Right kidney (tissue), 9 donors: Measurements from ENCODE around the gene ATP5F1B.
A peak's percentile ranks its signal among the peaks of the same experiment; 100 is the strongest.

Experiments used
- DNase-seq: peaks from one replicate; pipeline ENCODE4 v3.0.0-alpha.2; 2016
- long read RNA-seq, 8 donors: transcript quantifications; one replicate each; lab custom pipeline, GENCODE V29; 2026

ATP5F1B gene
- long read RNA-seq, donor 1, transcript ATP5F1B-201 (10 exons, 1,839 nt): major isoform, 374 of 1,037 reads
- long read RNA-seq, donor 1, transcript ATP5F1B-208 (2 exons, 457 nt): minor isoform, 51 of 1,037 reads
- long read RNA-seq, donor 1, transcript ATP5F1B-206 (3 exons, 863 nt): minor isoform, 7 of 1,037 reads
- long read RNA-seq, donor 1, partial matches to known transcripts: 600 of 1,037 reads
- long read RNA-seq, donor 1, other reads (novel, unspliced or antisense): 5 of 1,037 reads
- long read RNA-seq, donor 2, transcript ATP5F1B-201 (10 exons, 1,839 nt): major isoform, 181 of 608 reads
- long read RNA-seq, donor 2, transcript ATP5F1B-208 (2 exons, 457 nt): minor isoform, 32 of 608 reads
- long read RNA-seq, donor 2, partial matches to known transcripts: 387 of 608 reads
- long read RNA-seq, donor 2, other reads (novel, unspliced or antisense): 5 of 608 reads
- long read RNA-seq, donor 3, transcript ATP5F1B-201 (10 exons, 1,839 nt): major isoform, 102 of 425 reads
- long read RNA-seq, donor 3, transcript ATP5F1B-208 (2 exons, 457 nt): minor isoform, 18 of 425 reads
- long read RNA-seq, donor 3, partial matches to known transcripts: 301 of 425 reads
- long read RNA-seq, donor 3, other reads (novel, unspliced or antisense): 0 of 425 reads
- long read RNA-seq, donor 4, transcript ATP5F1B-208 (2 exons, 457 nt): minor isoform, 39 of 696 reads
- long read RNA-seq, donor 4, transcript ATP5F1B-201 (10 exons, 1,839 nt): major isoform, 221 of 696 reads
- long read RNA-seq, donor 4, transcript ATP5F1B-206 (3 exons, 863 nt): minor isoform, 5 of 696 reads
- long read RNA-seq, donor 4, partial matches to known transcripts: 425 of 696 reads
- long read RNA-seq, donor 4, other reads (novel, unspliced or antisense): 6 of 696 reads
- long read RNA-seq, donor 5, transcript ATP5F1B-208 (2 exons, 457 nt): minor isoform, 32 of 685 reads
- long read RNA-seq, donor 5, transcript ATP5F1B-201 (10 exons, 1,839 nt): major isoform, 194 of 685 reads
- long read RNA-seq, donor 5, partial matches to known transcripts: 443 of 685 reads
- long read RNA-seq, donor 5, other reads (novel, unspliced or antisense): 13 of 685 reads
- long read RNA-seq, donor 6, transcript ATP5F1B-201 (10 exons, 1,839 nt): major isoform, 194 of 758 reads
- long read RNA-seq, donor 6, transcript ATP5F1B-208 (2 exons, 457 nt): minor isoform, 45 of 758 reads
- long read RNA-seq, donor 6, partial matches to known transcripts: 511 of 758 reads
- long read RNA-seq, donor 6, other reads (novel, unspliced or antisense): 5 of 758 reads
- long read RNA-seq, donor 7, transcript ATP5F1B-201 (10 exons, 1,839 nt): major isoform, 308 of 1,044 reads
- long read RNA-seq, donor 7, transcript ATP5F1B-206 (3 exons, 863 nt): minor isoform, 7 of 1,044 reads
- long read RNA-seq, donor 7, transcript ATP5F1B-208 (2 exons, 457 nt): minor isoform, 58 of 1,044 reads
- long read RNA-seq, donor 7, partial matches to known transcripts: 652 of 1,044 reads
- long read RNA-seq, donor 7, other reads (novel, unspliced or antisense): 19 of 1,044 reads
- long read RNA-seq, donor 8, transcript ATP5F1B-208 (2 exons, 457 nt): minor isoform, 35 of 665 reads
- long read RNA-seq, donor 8, transcript ATP5F1B-201 (10 exons, 1,839 nt): major isoform, 215 of 665 reads
- long read RNA-seq, donor 8, transcript ATP5F1B-206 (3 exons, 863 nt): minor isoform, 5 of 665 reads
- long read RNA-seq, donor 8, partial matches to known transcripts: 399 of 665 reads
- long read RNA-seq, donor 8, other reads (novel, unspliced or antisense): 11 of 665 reads

- DNase-seq: peak; percentile 88
These were observed at the start of gene ATP5F1B for GRCh38 chr12:56645717-56646446. Gene ATP5F1B (minus strand): TSS chr12:56645984. CDS start chr12:56645963, 21 bp downstream.

GRCh38 chr12:56694161-56694560 lies 48.4 kb upstream of the ATP5F1B start:
- DNase-seq: no peak

- no peak for DNase-seq
These were observed 43.0 kb upstream of the ATP5F1B start for GRCh38 chr12:56688846-56689109.

GRCh38 chr12:56688129-56688845 lies 42.5 kb upstream of the ATP5F1B start, which contains the start of gene PTGES3:
Gene PTGES3 (minus strand): TSS chr12:56688284. CDS start chr12:56687999, 285 bp downstream.
- DNase-seq: peak; percentile 98

GRCh38 chr12:56687223-56688128 lies 41.7 kb upstream of the ATP5F1B start:
- DNase-seq: no peak

GRCh38 chr12:56684745-56685359 lies 39.1 kb upstream of the ATP5F1B start:
- peak; percentile 49 for DNase-seq

- no peak for DNase-seq
These were observed 36.5 kb upstream of the ATP5F1B start for GRCh38 chr12:56682323-56682722.

GRCh38 chr12:56679883-56680575 lies 34.2 kb upstream of the ATP5F1B start:
- DNase-seq: no peak

- DNase-seq: no peak
These were observed 33.1 kb upstream of the ATP5F1B start for GRCh38 chr12:56678852-56679251.

- DNase-seq: no peak
These were observed 31.9 kb upstream of the ATP5F1B start for GRCh38 chr12:56677680-56678079.

GRCh38 chr12:56676851-56677580 lies 31.2 kb upstream of the ATP5F1B start:
- DNase-seq: no peak

- DNase-seq: no peak
These were observed 25.8 kb upstream of the ATP5F1B start for GRCh38 chr12:56671608-56672007.

- no peak for DNase-seq
These were observed 25.1 kb upstream of the ATP5F1B start for GRCh38 chr12:56670836-56671235.

- DNase-seq: no peak
These were observed 22.3 kb upstream of the ATP5F1B start for GRCh38 chr12:56668197-56668457.

- DNase-seq: no peak
These were observed 16.3 kb upstream of the ATP5F1B start for GRCh38 chr12:56661979-56662638.

- DNase-seq: no peak
These were observed 15.8 kb upstream of the ATP5F1B start for GRCh38 chr12:56661560-56661959.

- DNase-seq: no peak
These were observed 13.1 kb upstream of the ATP5F1B start for GRCh38 chr12:56658921-56659320.
